ENCODE measurements around the gene LYPD4.
A peak's percentile ranks its signal among the peaks of the same experiment; 100 is the strongest.
"Not testable (repeated sequence)": the region's sequence is repeated elsewhere in the genome, so short reads cannot be mapped to it uniquely, and the experiment has no call there.

LYPD4 gene

GRCh38 chr19:41844601-41845000, at the start of gene LYPD4:
LYPD4 (minus strand) TSS chr19:41844683; CDS start chr19:41839285, 5,398 bp downstream.
- DNase-seq: no peak

GRCh38 chr19:41893899-41894298, 49.4 kb upstream of the LYPD4 start:
- no peak for DNase-seq

- DNase-seq: no peak
These were observed 47.9 kb upstream of the LYPD4 start for GRCh38 chr19:41892173-41892902.

- DNase-seq: no peak
These were observed 46.5 kb upstream of the LYPD4 start for GRCh38 chr19:41890936-41891335.

GRCh38 chr19:41889896-41890295, 45.4 kb upstream of the LYPD4 start:
- DNase-seq: no peak

GRCh38 chr19:41888926-41889325, 44.4 kb upstream of the LYPD4 start:
- no peak for DNase-seq

- peak; percentile 78 for DNase-seq
These were observed 43.4 kb upstream of the LYPD4 start for GRCh38 chr19:41887711-41888382.

GRCh38 chr19:41886761-41887710, 42.6 kb upstream of the LYPD4 start:
- DNase-seq: peak; percentile 74

GRCh38 chr19:41883821-41884733, 39.6 kb upstream of the LYPD4 start:
- DNase-seq: peak; percentile 94

GRCh38 chr19:41883463-41883820, 39.0 kb upstream of the LYPD4 start:
- no peak for DNase-seq

- DNase-seq: peak; percentile 47
These were observed 38.3 kb upstream of the LYPD4 start, which contains the start of gene ARHGEF1 for GRCh38 chr19:41882568-41883462. ARHGEF1 (plus strand) TSS chr19:41883184; CDS start chr19:41888083, 4,899 bp downstream.

GRCh38 chr19:41880329-41880708, 35.8 kb upstream of the LYPD4 start:
- DNase-seq: no peak

- no peak for DNase-seq
These were observed 35.3 kb upstream of the LYPD4 start for GRCh38 chr19:41879670-41880328.

GRCh38 chr19:41879080-41879479, 34.6 kb upstream of the LYPD4 start:
- no peak for DNase-seq

- peak; percentile 41 for DNase-seq
These were observed 33.7 kb upstream of the LYPD4 start for GRCh38 chr19:41877916-41878905.

GRCh38 chr19:41876847-41877832, 32.7 kb upstream of the LYPD4 start, which contains the start of gene CD79A:
CD79A (plus strand) TSS chr19:41877279; CDS start chr19:41877305, 26 bp downstream.
- peak; percentile 89 for DNase-seq

GRCh38 chr19:41875973-41876372, 31.5 kb upstream of the LYPD4 start:
- DNase-seq: not testable (repeated sequence)
